GM19239 (cell line): ENCODE data around the gene PDE4DIP.
"Not testable (repeated sequence)": the region's sequence is repeated elsewhere in the genome, so short reads cannot be mapped to it uniquely, and the experiment has no call there.

Source experiments
- DNase-seq: peaks from one replicate; pipeline ENCODE4 v3.0.0; 2011; ENCODE audit warnings: low spot score; ENCODE audit not compliant: insufficient read length
- FAIRE-seq: peaks from 2 replicates; lab custom pipeline; 2011; peaks lifted over from hg19 to GRCh38; lab: Jason Lieb, UNC

The PDE4DIP gene

GRCh38 chr1:148844220-148844619 lies at the start of gene PDE4DIP:
Gene PDE4DIP, plus strand, starts transcription at chr1:148844428. Its CDS starts 347 bp downstream, at chr1:148844775.
- not testable (repeated sequence) for FAIRE-seq, DNase-seq

GRCh38 chr1:148808268-148808928 lies 35.8 kb upstream of the PDE4DIP start:
- not testable (repeated sequence) for DNase-seq, FAIRE-seq

GRCh38 chr1:148808929-148809283 lies 35.3 kb upstream of the PDE4DIP start:
- not testable (repeated sequence) for FAIRE-seq, DNase-seq

- FAIRE-seq, DNase-seq: not testable (repeated sequence)
Observed at GRCh38 chr1:148822180-148822579, 22.0 kb upstream of the PDE4DIP start.

GRCh38 chr1:148823822-148824221 lies 20.4 kb upstream of the PDE4DIP start:
- FAIRE-seq: not testable (repeated sequence)

GRCh38 chr1:148825029-148825428 lies 19.2 kb upstream of the PDE4DIP start:
- peak; percentile 21 for FAIRE-seq
- DNase-seq: not testable (repeated sequence)

More at GRCh38 chr1:148823822-148824221, 20.4 kb upstream of the PDE4DIP start:
- DNase-seq: not testable (repeated sequence)

GRCh38 chr1:148828531-148828930 lies 15.7 kb upstream of the PDE4DIP start:
- not testable (repeated sequence) for FAIRE-seq

GRCh38 chr1:148828962-148829361 lies 15.3 kb upstream of the PDE4DIP start:
- not testable (repeated sequence) for DNase-seq, FAIRE-seq

More at GRCh38 chr1:148828531-148828930, 15.7 kb upstream of the PDE4DIP start:
- not testable (repeated sequence) for DNase-seq

GRCh38 chr1:148829365-148829764 lies 14.9 kb upstream of the PDE4DIP start:
- not testable (repeated sequence) for DNase-seq, FAIRE-seq

- FAIRE-seq, DNase-seq: not testable (repeated sequence)
Observed at GRCh38 chr1:148841262-148841661, 3.0 kb upstream of the PDE4DIP start.

GRCh38 chr1:148844651-148845050 lies 423 bp downstream of the PDE4DIP start:
- not testable (repeated sequence) for FAIRE-seq, DNase-seq

- not testable (repeated sequence) for DNase-seq, FAIRE-seq
Observed at GRCh38 chr1:148845068-148845467, 840 bp downstream of the PDE4DIP start.

- DNase-seq, FAIRE-seq: not testable (repeated sequence)
Observed at GRCh38 chr1:148850347-148850746, 6.1 kb downstream of the PDE4DIP start.

GRCh38 chr1:148850840-148851239 lies 6.6 kb downstream of the PDE4DIP start:
- DNase-seq, FAIRE-seq: not testable (repeated sequence)

- FAIRE-seq, DNase-seq: not testable (repeated sequence)
Observed at GRCh38 chr1:148851684-148852083, 7.5 kb downstream of the PDE4DIP start.

- not testable (repeated sequence) for FAIRE-seq, DNase-seq
Observed at GRCh38 chr1:148853363-148853762, 9.1 kb downstream of the PDE4DIP start.

- not testable (repeated sequence) for FAIRE-seq, DNase-seq
Observed at GRCh38 chr1:148854063-148854462, 9.8 kb downstream of the PDE4DIP start.

- not testable (repeated sequence) for DNase-seq, FAIRE-seq
Observed at GRCh38 chr1:148855367-148855766, 11.1 kb downstream of the PDE4DIP start.

GRCh38 chr1:148860049-148860448 lies 15.8 kb downstream of the PDE4DIP start:
- not testable (repeated sequence) for DNase-seq, FAIRE-seq

- FAIRE-seq, DNase-seq: not testable (repeated sequence)
Observed at GRCh38 chr1:148860579-148861259, 16.5 kb downstream of the PDE4DIP start.

- DNase-seq: not testable (repeated sequence)
Observed at GRCh38 chr1:148862590-148862989, 18.4 kb downstream of the PDE4DIP start.

More at GRCh38 chr1:148862590-148862989, 18.4 kb downstream of the PDE4DIP start:
- FAIRE-seq: not testable (repeated sequence)
